Stimulated activated naive CD8-positive, alpha-beta T cell treated with anti-CD3 and anti-CD28 coated beads, Interleukin-15, Interleukin-2, amounts not matched to agents 100 ng/mL and 50 ng/mL, for 24 hours (primary cell): Measurements from ENCODE around the gene SORCS2.

Experiments used
- H3K27ac Mint-ChIP-seq: one replicate; pipeline ENCODE4 v1.8.0; 2021; ENCODE audit warnings: mild to moderate bottlenecking, mixed read lengths
- H3K27me3 Mint-ChIP-seq: one replicate; pipeline ENCODE4 v1.8.0; 2021; ENCODE audit warnings: mixed read lengths
- H3K36me3 Mint-ChIP-seq: one replicate; pipeline ENCODE4 v1.8.0; 2021; ENCODE audit warnings: low read depth, mixed read lengths
- H3K4me1 Mint-ChIP-seq: one replicate; pipeline ENCODE4 v1.8.0; 2021; ENCODE audit warnings: low read depth, mixed read lengths
- H3K4me3 Mint-ChIP-seq: one replicate; pipeline ENCODE4 v1.8.0; 2021; ENCODE audit warnings: mild to moderate bottlenecking, mixed read lengths
- H3K9me3 Mint-ChIP-seq: one replicate; pipeline ENCODE4 v1.8.0; 2021; ENCODE audit warnings: mixed read lengths

SORCS2 gene

GRCh38 chr4:7192252-7193029 is at the start of gene SORCS2:
Gene SORCS2 (plus strand): TSS chr4:7192538.
- Mint-ChIP-seq H3K36me3 (no peaks in the 10 kb centered on the region), H3K27ac (no peak within 1 kb of the TSS), H3K4me3 (no peak within 1 kb of the TSS), H3K4me1 (no peaks in the 10 kb centered on the region), H3K27me3 (peaks cover 43% of the 10 kb centered on the region), H3K9me3 (no peaks in the 10 kb centered on the region)

DNA sequence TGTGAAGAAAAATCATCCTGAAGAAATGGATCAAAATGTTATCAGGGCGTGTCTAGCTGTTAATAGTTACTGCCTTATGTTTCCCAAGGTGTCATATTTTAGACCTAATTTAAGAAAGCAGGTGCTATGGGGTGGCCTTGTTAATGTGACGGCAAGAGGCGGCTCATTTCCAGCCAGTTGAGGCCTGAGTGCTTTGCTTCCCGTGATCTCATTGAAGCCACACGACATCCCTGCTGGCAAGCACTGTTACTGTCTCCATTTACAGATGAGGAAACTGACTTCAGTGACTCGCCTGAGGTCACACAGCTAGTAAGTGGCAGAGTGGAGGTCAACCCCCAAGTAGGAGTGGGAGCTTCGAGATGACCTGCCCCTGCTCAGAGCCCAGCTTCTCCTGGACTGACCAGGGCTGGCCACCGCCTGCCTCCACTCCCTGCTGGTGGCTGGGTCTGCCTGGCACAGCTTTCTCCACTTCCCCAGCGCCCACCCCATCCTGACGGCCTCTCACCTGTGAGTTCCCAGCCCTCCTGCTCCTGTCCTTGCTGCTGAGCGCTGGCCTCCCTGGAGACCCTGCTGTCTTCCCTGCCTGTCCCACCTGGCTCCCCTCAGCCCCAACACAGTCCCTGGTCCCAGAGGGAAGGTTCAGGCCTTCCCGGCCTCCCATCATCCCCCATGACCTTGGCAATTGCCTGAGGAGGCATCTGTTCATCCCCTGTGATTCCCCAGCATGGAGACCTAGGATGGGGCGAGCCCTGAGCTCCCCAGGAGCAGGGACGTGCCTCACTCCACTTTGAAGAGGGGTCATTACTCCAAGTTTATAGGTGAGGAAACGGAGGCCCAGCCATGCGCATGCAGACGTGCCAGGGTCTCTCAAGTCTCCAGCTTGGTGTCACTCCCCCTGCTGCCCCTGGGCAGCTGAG is 47.7 kb upstream of the SORCS2 start:
- no peaks in the 10 kb centered on the region for H3K9me3 Mint-ChIP-seq
- H3K36me3 Mint-ChIP-seq: no peaks in the 10 kb centered on the region
- no peaks in the 10 kb centered on the region for H3K4me1 Mint-ChIP-seq
- H3K27ac Mint-ChIP-seq: no peak overlapping the region
- H3K27me3 Mint-ChIP-seq: peaks cover 5% of the 10 kb centered on the region
- no peak overlapping the region for H3K4me3 Mint-ChIP-seq

DNA sequence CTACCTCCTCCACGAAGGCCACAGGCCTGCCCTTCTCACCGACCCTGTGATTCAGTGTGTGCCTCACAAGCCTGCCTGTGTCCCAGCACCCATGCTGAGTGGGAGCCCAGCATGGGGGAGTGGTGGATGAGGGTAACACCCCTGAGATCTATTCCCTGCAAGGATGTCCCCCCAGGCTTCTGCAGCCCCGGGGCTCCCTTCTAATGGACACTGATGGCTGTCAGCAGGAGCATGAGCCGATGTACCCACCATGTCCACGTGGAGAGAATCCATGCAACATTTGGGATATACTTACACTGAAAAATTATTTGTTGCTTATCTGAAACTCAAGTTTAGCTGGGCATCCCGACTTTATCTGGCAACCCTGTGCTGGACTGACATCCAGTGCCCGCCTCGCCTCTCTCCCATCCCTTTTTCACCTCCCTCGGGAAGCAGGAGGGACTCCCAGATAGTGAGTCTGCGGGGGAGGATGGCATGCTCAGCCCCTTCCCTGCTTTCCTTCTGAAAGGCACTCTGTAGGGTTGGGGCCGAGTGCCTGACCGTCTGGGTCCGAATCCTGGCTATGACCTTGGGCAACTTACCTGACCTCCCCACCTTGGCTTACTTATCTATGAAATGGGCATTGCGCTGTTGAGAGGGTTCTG is 46.9 kb upstream of the SORCS2 start:
- peaks cover 5% of the 10 kb centered on the region for H3K27me3 Mint-ChIP-seq
- no peaks in the 10 kb centered on the region for H3K9me3 Mint-ChIP-seq
- no peaks in the 10 kb centered on the region for H3K4me1 Mint-ChIP-seq
- no peaks in the 10 kb centered on the region for H3K36me3 Mint-ChIP-seq
- H3K4me3 Mint-ChIP-seq: no peak overlapping the region
- no peak overlapping the region for H3K27ac Mint-ChIP-seq

- Mint-ChIP-seq H3K36me3 (no peaks in the 10 kb centered on the region), H3K27me3 (peaks cover 5% of the 10 kb centered on the region), H3K4me3 (no peak overlapping the region), H3K4me1 (no peaks in the 10 kb centered on the region), H3K27ac (no peak overlapping the region), H3K9me3 (no peaks in the 10 kb centered on the region)
Measured at GRCh38 chr4:7146059-7146785, 46.1 kb upstream of the SORCS2 start.

- H3K27me3 Mint-ChIP-seq: peaks cover 5% of the 10 kb centered on the region
Measured at GRCh38 chr4:7146786-7147115, 45.6 kb upstream of the SORCS2 start.

GRCh38 chr4:7147261-7147660 is 45.1 kb upstream of the SORCS2 start:
- no peak overlapping the region for H3K27ac Mint-ChIP-seq
- H3K4me3 Mint-ChIP-seq: no peak overlapping the region
- no peaks in the 10 kb centered on the region for H3K4me1 Mint-ChIP-seq
- no peaks in the 10 kb centered on the region for H3K9me3 Mint-ChIP-seq
- no peaks in the 10 kb centered on the region for H3K36me3 Mint-ChIP-seq
- peaks cover 5% of the 10 kb centered on the region for H3K27me3 Mint-ChIP-seq

More at GRCh38 chr4:7146786-7147115, 45.6 kb upstream of the SORCS2 start:
- no peaks in the 10 kb centered on the region for H3K4me1 Mint-ChIP-seq
- no peak overlapping the region for H3K27ac Mint-ChIP-seq
- no peaks in the 10 kb centered on the region for H3K9me3 Mint-ChIP-seq
- H3K4me3 Mint-ChIP-seq: no peak overlapping the region
- H3K36me3 Mint-ChIP-seq: no peaks in the 10 kb centered on the region

- Mint-ChIP-seq H3K27me3 (peaks cover 6% of the 10 kb centered on the region), H3K4me1 (no peaks in the 10 kb centered on the region), H3K36me3 (no peaks in the 10 kb centered on the region), H3K4me3 (no peak overlapping the region), H3K9me3 (no peaks in the 10 kb centered on the region), H3K27ac (no peak overlapping the region)
Measured at GRCh38 chr4:7147661-7148310, 44.6 kb upstream of the SORCS2 start.

GRCh38 chr4:7148337-7148736 is 44.0 kb upstream of the SORCS2 start:
- Mint-ChIP-seq H3K27ac (no peak overlapping the region), H3K4me3 (no peak overlapping the region), H3K36me3 (no peaks in the 10 kb centered on the region), H3K9me3 (no peaks in the 10 kb centered on the region), H3K4me1 (no peaks in the 10 kb centered on the region), H3K27me3 (peaks cover 8% of the 10 kb centered on the region)

DNA sequence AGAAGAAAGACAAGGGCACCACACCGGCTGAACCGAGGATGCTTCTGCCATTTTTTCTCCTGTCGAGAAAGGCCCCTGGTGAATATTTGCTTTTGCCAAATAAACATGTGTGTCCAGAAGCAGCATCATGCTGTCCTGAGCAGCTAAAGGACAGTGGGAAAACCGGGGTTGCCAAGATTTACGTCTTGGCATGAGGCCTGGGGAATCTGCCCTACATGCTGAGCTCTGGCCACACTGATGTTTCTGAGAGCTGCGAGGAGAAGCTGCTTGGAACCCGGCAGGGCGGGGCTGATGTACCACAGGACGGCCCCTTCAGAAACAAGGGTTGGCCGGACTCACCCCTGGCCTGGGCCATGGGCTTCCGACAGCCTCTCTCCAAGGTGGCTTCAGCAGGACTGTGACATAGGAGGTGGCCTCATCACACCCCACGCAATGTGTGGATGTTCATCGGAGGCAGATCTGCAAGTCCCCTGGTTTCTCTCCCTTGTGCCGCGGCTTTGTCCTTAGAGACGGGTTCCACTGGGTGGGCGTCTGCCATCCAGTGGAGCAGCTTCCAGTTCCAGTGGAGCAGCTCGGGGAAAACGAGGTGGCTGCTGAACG is 42.2 kb upstream of the SORCS2 start:
- Mint-ChIP-seq H3K36me3 (no peaks in the 10 kb centered on the region), H3K4me1 (no peaks in the 10 kb centered on the region), H3K27ac (no peak overlapping the region), H3K4me3 (no peak overlapping the region), H3K9me3 (no peaks in the 10 kb centered on the region), H3K27me3 (peaks cover 11% of the 10 kb centered on the region)

DNA sequence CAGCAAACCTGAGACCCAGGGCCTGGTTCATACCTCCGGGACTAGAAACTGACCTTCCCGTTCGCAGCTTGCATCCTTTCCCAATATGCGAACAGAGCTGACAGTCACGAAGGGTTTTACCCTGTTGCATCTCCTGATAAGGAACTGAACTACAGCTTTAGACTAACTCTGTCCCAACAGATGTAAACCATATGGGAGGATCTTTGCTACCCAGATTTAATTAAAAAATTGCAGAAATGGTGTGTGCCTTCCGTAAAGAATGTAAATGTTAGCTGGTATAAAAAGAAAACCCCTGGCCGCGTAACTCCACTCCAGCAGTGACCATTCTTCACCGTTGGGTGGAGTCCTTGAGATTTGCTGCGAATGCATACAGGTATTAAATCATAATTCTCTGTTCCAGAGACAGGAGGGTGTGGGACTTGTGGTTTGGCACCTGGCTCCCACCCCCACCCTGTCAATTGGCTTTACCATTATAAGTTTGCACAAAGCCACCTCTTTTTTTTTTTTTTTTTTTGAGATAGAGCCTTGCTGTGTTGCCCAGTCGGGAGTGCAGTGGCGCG is 40.6 kb upstream of the SORCS2 start:
- Mint-ChIP-seq H3K27ac (no peak overlapping the region), H3K27me3 (peaks cover 21% of the 10 kb centered on the region)

DNA sequence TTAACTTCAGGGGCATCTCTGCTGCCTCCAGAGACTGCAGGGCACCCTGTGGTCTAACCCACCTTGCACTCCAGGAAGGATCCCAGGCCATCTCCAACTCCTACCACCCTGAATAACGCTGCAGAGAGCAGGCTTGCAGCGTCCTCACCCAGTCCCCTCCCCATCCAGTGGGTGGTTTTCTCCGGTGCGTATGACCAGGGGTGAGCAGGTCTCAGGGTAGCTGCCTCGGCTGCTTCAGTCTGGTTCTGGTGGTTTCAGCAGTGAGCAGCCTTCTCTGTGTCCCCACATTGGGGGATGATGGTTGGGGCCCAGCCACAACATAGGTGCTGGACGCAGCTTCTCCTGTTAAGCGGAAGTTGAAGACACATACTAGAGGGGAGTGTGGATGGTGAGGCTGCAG is 38.6 kb upstream of the SORCS2 start:
- H3K4me1 Mint-ChIP-seq: no peaks in the 10 kb centered on the region
- no peak overlapping the region for H3K4me3 Mint-ChIP-seq
- no peaks in the 10 kb centered on the region for H3K9me3 Mint-ChIP-seq
- no peak overlapping the region for H3K27ac Mint-ChIP-seq
- no peaks in the 10 kb centered on the region for H3K36me3 Mint-ChIP-seq
- H3K27me3 Mint-ChIP-seq: peaks cover 22% of the 10 kb centered on the region

More for the DNA sequence above, 40.6 kb upstream of the SORCS2 start:
- no peaks in the 10 kb centered on the region for H3K9me3 Mint-ChIP-seq
- H3K36me3 Mint-ChIP-seq: no peaks in the 10 kb centered on the region
- H3K4me3 Mint-ChIP-seq: no peak overlapping the region
- no peaks in the 10 kb centered on the region for H3K4me1 Mint-ChIP-seq

DNA sequence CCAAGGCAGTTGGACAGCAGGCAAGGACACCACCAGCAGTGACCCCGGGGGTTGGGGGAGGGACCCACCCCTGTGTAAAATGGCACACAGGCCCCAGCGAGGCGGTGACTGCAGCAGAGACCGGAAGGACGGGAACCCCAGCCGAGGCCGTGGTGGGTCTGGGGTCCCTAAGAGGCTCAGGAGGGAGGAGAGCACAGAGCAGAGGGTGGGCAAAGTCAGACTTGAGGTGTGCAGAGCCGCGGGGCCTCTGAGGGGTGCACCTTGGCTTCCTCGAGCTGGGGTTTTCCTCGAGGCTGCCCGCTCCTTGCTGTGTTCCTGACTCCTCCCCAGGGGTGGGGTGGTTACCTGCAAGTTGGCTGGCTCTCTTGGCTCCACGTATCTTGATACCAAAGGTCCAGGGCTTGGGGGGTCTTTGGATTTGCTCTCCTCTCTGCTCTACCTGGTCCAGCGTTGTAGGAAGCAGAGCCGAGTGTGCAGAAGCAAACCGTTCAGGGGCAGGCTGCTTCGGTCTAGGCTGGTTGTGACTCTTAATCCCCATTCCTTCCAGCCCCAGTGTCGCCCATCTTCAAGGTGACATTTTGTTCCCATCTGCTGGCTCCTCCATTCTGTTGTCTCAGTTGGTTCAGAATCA is 37.9 kb upstream of the SORCS2 start:
- H3K4me1 Mint-ChIP-seq: no peaks in the 10 kb centered on the region
- H3K4me3 Mint-ChIP-seq: no peak overlapping the region
- peaks cover 24% of the 10 kb centered on the region for H3K27me3 Mint-ChIP-seq

GRCh38 chr4:7155590-7156071 is 36.7 kb upstream of the SORCS2 start:
- Mint-ChIP-seq H3K9me3 (no peaks in the 10 kb centered on the region), H3K27ac (no peak overlapping the region), H3K4me1 (no peaks in the 10 kb centered on the region), H3K36me3 (no peaks in the 10 kb centered on the region), H3K4me3 (no peak overlapping the region), H3K27me3 (peaks cover 25% of the 10 kb centered on the region)

More for the DNA sequence above, 37.9 kb upstream of the SORCS2 start:
- H3K36me3 Mint-ChIP-seq: no peaks in the 10 kb centered on the region
- no peaks in the 10 kb centered on the region for H3K9me3 Mint-ChIP-seq
- no peak overlapping the region for H3K27ac Mint-ChIP-seq
